ENCODE measurements around the gene ONECUT3.

ONECUT3 gene

DNA sequence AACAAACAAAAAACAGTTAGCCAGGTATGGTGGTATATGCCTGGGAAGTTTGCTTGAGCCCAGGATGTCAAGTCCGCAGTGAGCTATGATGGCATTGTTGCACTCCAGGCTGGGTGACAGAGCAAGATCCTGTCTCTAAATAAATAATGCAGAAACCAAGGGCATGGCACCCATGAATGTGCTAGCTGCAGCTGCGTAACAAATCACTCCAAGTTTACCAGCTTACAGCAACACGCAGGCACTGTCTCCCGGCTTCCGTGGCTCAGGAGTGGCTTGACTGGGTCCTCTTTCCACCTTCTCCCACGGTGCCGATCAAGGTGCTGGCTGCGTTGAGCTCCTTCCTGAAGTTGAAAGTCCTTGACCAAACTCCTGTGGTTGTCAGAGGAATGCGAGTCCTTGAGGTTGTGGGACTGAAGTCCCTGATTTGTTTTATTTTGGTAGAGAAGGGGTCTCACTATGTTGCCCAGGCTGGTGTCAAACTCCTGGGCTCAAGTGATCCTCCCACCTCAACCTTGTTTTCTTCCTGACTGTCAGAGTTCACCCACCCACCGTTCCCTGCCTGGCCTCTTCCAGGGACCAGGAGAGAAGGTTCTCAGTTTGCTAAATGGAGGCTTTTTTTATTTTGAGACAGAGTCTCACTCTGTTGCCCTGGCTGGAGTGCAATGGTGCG, 13.2 kb upstream of the ONECUT3 start:
- DNase-seq (ENCODE audit: low read depth): no peak

DNA sequence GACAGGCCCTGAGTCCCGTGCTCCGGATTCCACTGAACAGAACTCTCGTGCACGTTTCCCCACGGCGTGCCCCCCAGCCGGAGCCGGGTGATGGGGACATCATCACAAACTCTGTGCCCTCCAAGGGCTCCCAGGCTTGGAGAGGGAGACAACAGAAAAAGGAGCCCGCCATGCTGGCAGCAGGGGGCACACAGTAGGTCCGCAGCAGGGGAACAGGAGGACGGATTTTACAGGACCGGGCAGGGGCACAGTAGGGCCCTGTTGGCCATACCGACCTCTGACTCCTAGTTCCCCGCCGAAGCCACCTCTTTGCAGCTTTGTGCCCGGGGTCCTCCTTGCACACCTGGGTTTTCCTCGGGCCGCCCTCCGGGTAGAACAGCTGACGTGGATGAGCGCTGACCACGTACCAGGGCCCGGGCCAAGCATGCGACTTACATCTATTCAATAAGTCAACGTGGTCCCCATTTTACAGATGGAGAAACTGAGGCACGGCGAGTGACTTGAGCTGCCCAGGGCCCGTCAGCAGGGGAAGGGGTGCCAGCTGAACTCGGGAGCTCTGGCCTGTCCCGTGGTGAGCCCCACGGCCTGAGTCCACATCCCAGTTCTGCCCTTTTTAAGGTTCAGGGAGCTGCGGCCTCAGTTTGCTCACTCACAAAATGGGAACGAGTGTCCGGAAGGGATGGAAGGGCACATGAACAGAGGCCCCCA, 10.2 kb upstream of the ONECUT3 start:
- no peak for DNase-seq (ENCODE audit: low read depth)

DNA sequence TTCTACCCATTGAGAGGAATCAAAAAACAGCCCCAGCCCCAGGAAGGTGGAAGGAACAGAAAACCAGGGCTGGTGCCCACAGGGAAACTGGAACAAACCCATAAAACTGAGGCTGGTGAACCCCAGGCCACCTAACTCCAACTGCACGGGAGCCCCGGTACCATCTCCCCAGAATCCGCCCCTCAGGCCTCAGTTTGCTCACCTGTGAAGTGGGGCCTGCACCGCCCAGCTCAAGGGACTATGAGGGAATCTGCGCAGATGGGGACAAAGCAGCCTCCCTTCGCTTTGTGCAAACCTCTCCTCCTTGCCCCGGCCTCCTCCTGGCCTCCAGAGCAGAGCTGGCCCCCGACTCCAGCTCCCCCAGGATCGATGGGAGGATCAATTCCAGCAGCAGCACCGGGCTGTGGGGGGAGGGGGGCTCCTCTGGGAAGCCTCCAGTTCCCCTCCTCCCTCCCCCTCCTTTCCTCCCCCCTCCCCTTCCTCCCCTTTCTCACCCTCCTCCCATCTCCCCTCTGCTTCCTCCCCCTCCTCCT, 9.1 kb upstream of the ONECUT3 start:
- no peak for DNase-seq (ENCODE audit: low read depth)

DNA sequence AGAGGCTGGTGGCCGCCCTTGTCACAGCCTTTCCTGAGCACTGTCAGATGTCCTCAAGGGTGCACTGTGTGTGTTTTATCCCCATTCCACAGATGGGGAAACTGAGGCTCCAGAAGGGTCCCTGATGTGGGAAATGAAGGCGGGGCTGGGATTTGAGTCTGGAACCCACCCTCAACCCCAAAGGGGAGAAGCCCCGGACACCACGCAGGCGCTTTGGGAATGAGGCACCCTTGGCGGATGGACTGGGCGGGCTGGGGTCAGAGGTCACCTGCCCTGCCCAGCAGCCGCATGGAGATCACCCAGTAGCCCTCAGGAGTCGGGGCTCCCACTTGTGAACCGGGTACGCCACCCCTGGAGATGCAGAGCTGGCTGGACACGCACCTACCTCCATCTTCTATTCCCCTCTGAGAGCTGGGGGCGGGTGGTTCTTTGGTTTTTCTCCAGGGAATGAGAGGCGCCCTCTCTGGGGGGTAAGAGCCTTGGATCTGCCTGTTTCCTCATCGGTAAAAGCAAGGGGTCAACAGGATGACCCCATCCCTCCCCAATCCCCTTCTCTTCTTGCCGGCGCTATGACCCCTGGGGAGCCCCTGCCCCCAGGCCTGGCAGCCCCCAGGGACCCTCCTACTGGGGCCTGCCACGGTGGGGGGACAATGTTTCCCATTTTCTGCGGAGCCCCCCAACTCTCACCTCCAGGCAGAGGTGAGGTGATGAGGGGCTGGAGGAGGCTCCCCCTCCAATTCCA, 8.3 kb upstream of the ONECUT3 start:
- no peak for DNase-seq (ENCODE audit: low read depth)

GRCh38 chr19:1745589-1746031, 7.7 kb upstream of the ONECUT3 start:
- no peak for DNase-seq (ENCODE audit: low read depth)

DNA sequence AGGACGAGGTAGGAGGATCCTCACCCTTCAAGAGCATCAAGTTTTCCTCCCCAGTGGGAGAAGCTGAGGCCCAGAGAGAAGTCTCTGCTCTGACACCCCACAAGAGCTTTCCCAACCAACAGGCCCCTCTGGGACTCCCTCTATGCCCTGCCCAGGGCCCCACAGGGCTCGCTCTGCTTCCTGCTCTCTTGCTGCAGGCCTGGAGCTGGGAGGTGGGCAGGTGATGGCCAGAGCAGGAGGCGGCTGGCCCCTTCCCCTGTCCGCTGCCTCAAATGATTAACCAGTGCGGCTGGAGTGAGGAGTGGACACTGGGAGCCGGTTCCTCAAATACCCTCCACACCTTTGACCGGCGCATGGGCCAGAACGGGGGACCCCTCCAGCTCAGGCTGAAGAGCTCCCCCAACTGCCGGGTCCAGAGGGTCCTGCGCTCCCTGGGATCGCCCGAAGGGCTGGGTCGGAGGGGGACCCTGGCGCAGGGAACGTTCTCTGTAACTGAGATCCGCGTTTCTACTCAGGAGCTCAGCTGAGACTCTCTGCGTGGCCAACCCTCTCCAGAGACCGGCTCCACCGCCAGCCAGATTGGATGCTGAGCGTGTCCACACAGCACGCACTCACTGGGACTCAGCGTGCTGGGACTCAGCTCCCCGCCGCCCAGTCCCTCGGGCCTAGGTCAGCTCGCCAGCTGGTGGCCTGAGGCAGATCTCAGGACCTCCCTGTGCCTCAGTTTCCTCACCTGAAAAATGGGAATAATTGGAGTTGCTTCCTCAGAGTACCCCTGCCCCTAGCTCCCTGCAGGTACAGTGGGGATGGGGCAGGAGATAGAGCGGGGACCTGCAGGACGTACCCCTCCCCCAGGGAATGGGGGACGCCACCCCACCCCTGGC, 6.7 kb upstream of the ONECUT3 start:
- no peak for DNase-seq (ENCODE audit: low read depth)

DNA sequence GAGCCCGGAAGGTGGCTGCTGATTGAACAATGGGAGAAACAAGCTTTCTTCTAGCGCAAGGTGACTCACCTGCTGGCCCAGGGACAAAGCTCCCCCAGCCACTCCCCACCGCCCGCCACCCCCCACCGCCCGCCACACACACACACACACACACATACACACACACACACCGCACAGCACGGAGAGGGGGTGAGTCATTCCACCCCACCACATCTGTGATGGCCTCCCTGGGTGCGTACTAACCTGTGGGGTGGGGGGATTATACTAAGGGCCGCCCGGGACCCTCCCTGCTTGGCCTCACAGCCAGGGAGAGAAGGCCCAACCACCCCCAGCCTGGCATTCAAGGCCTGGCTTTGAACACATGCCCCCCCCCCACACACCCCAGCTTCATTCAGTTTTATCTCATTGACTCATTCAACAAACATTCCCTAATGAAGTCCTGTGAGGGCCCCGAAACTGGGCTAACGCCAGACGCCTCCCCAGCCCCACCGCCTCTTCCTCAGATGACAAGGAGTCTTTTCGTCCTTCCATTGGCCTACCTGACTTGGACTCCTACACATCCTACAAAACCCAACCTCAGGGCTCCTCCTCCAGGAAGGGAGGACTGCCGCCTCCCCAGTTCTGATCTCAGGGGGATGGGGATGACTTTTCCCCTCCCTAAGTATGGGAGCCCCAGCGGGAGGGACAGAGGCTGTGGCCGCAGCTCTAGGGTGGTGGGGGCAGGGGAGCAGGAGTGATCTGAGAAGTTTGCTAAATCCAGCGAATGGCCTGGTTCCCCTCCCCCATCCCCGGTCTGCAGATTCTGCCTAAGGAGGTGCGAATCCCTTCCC, 5.8 kb upstream of the ONECUT3 start:
- DNase-seq (ENCODE audit: low read depth): no peak

- no peak for DNase-seq (ENCODE audit: low read depth)
These were observed 5.0 kb upstream of the ONECUT3 start for GRCh38 chr19:1748115-1748872.

DNA sequence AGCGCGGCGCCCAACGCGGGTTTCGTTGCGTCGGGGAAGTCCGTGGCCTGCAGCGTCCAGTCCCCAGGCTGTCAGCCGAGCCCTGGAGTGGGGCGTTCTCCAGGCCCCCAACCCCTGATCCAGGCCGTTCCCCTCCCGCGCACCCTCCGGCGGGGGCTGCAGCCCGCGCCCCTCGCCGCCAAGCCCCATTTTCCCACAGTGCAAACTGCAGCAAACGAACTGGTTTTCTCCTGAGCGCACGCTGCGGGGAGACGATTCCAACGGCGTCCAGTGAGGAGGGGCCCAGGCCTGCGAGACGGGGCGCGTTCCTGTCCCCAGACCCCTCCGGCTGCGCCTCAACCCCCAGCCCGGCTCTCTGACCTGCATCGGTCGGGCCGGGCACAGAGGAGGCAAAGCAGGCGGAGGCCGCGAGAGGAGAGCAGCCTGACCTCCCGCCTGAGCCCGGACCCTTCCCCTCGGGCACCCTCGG, 4.4 kb upstream of the ONECUT3 start:
- DNase-seq (ENCODE audit: low read depth): no peak

DNA sequence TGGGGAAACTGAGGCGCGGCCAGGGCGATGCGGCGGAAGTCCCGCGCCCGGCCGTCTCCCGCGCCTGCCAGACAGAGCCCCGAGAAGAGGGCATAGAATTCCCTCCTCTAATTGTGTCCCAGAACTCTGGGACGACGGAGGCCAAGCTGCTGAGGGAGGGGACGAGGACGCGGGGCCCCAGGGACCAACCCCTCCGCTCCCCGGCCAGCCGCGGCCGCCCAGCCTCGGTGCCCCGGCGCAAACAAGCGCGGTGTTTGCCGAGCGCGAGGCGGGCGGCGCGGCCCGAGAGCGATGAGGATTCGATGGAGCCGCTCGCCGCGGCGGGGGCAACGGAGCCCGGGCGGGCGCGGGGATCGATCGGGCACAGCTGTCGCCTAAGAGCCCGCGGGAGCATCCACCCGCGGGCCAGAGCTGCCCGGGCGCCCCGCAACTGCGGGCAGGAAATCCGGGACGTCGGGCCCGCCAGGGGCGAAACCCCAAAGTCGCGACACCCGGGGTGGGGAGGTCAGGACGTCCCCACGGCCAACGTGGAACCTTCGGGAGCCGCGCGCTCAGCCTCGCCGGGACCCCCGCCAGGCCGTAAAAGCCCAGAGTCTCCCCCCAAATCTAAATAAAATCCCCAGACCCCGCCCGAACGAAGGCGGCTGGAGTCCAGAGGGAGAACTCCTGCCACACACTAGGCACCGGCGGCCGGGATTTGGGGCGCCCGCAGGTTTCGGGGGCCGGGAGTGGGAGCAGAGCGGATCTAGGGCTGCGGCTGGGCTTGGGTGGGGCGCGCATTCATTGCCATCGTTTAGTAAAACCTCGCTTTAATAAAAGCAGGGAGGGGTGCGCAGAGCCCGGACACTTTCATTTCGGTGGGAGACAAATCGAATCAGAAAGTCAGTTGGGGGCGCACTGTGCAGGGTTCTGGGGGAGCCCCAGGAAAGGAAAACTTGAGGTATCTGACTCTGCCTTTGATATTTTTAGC, 3.6 kb upstream of the ONECUT3 start:
- DNase-seq (ENCODE audit: low read depth): no peak

DNA sequence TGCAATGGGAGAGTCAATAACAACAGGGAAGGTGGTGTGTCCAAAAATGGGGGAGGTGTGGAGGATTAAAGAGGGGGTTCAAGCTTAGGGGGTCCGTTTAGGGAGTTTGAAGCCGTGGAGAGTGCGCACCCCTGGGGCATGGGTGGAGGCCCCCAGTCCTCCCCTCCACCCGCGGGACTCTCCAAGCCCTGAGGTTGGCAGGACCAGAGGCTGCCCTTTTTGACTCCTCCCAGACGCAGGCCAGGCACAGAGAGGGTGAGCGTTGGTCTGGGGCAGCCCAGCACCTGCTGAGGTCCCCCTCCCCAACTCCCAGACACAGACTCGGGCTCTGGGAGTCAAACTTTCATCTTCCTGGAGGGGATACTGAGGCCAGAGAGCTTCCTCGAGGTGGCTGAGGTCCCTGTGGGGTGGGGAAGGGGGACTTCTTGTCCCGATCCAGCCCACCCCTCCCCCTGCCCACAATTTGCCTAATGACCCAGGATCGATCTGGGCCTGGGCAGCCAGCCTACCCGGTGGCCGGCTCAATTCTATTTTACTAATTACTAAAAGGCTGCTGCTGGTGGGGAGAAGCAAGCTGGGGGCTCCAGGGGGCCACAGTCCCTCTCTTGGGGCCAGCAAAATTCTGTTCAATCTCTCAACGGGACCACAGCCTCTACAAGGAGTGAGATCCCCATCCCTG, 2.8 kb upstream of the ONECUT3 start:
- no peak for DNase-seq (ENCODE audit: low read depth)

GRCh38 chr19:1751367-1752008, 1.8 kb upstream of the ONECUT3 start:
- DNase-seq (ENCODE audit: low read depth): no peak

DNA sequence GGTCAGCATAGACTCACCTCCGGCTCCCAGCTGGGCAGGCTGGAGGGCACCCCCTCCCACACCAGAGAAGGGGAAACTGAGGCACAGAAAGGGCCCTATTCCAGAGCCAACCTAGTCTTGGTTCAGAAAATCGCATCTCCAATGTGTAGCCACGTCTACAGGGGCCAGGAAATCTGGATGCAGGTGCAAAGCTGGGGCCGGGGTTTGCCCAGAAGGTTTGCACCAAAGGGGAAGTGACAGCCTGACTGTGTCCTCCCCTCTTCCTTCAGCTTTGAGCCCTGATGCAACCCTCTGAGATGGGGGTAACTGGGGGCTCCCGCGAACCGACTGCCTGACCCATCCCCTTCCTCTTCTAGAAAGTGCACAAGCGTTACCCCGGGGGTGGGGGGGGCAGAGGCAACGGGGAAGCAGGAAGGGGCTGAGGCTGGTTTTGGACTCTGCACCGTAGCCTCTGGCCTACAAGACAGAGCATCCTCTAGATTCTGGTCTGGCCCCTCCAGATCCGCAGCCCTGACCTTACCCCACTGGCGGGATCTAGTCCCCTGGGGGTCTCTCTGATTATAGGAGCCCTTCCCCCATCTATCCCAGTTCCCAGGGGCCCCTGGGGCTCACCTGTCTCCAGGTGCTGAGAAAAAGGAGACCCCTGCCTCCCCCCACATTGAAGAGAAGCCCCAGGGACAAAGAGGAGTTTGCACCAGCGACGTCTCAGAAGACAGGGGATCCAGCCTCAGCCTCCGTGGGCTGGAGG, 1.1 kb upstream of the ONECUT3 start:
- DNase-seq (ENCODE audit: low read depth): no peak

- DNase-seq (ENCODE audit: low read depth): no peak
These were observed 821 bp downstream of the ONECUT3 start for GRCh38 chr19:1754018-1754635.

GRCh38 chr19:1754636-1755466, 1.5 kb downstream of the ONECUT3 start:
- DNase-seq (ENCODE audit: low read depth): no peak
